H1 (cell line): ENCODE results near the gene ATP1A1. TPM values are rescaled to one million over a fixed set of nuclear protein-coding genes. Genes with fewer than 3 reads are reported as not detected.

Source experiments
- BRCA1 ChIP-seq: IDR thresholded peaks from 2 replicates; pipeline ENCODE4 v1.6.1; 2012; ENCODE audit warnings: low read depth, low read length, improper control_type of control experiment
- FOSL1 ChIP-seq: IDR thresholded peaks from 2 replicates; pipeline ENCODE4 v1.6.1; 2011; ENCODE audit warnings: mild to moderate bottlenecking, low read depth, low read length, moderate library complexity; ENCODE audit not compliant: insufficient read depth
- SP1 ChIP-seq: IDR thresholded peaks from 2 replicates; pipeline ENCODE4 v1.6.1; 2011; ENCODE audit warnings: low read depth, low read length
- polyA plus RNA-seq, 7 experiments: library from polyadenylated mRNA; depleted of rRNA in 3 of 7; stranded (reverse) in 5 of 7; unstranded in 2 of 7; fragments of >200 nt in 5 of 7; fragments of 200-250 nt in 2 of 7; gene quantifications; 1 replicate in 5 of 7; 2 replicates in 1 of 7; 4 replicates in 1 of 7; pipeline versions ENCODE4 v1.2.1 to v1.2.3, GENCODE V29; 2011 to 2013; ENCODE audit warnings: missing spikeins in 2 of 7, mixed read lengths in 2 of 7
- total RNA-seq: library from RNA; stranded (reverse); fragmentation: NEBNext Ultra II Directional; extraction: Animal tissue kit (Norgen Biotek cat#: 25700); gene quantifications from 2 replicates; pipeline ENCODE4 v1.2.1, GENCODE V29; 2021

The ATP1A1 gene
- total and polyA plus RNA-seq, 2 of the 8 experiments (the other 6 are each of a cell fraction or from before 2014, with no cell fraction given) = 222 to 325 TPM

DNA sequence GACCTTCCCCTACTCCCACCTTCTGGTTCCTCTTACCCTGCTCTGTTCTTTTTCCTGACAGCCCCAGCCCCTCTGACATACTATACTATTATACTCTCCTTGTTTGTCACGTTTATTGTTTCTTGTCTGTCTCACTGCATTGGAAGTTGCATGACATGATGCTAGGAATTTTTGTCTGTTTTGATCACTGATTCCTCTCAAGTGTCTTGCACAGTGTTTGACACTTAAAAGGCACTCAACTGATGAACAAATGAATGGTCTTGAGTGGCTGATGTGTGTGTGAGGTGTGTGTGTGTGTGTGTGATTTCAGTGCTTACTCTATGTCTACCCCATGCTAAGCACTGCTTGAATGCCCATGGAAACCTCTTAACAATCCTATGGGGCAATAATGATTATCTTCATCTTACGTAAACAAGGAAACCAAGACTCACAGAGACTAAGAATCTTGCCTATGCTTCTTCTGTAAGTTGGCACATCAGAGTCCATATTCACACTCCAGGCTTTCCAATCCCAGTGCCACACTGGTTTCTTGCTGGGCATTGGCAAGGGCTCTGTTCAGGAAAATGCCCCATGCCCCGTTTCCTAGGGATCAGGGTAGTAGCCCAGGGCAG lies 59.7 kb downstream of the ATP1A1 start (continued):
- no peak for TF ChIP-seq FOSL1
- no peak for TF ChIP-seq BRCA1
- no peak for TF ChIP-seq SP1
